K562 (cell line): Measurements from ENCODE around the gene ZBTB46. TPM values are rescaled to one million over a fixed set of nuclear protein-coding genes. Genes with fewer than 3 reads are reported as not detected.
A peak's percentile ranks its signal among the peaks of the same experiment; 100 is the strongest.

Source experiments
- BRD9 ChIP-seq: fragments of 450-650 bp; IDR thresholded peaks from 2 replicates; pipeline ENCODE4 v1.6.1; 2018; ENCODE audit warnings: low read depth; ENCODE audit not compliant: partially characterized antibody
- CHD2 ChIP-seq: IDR thresholded peaks from 2 replicates; pipeline ENCODE4 v1.6.1; 2011; ENCODE audit warnings: low read depth, low read length
- E4F1 ChIP-seq: fragments of 250-450 bp; sonication (Bioruptor Pico); IDR thresholded peaks from 2 replicates; pipeline ENCODE4 v1.5.0; 2021; ENCODE audit warnings: mild to moderate bottlenecking, borderline replicate concordance
- EGR1 ChIP-seq: fragments of 450-650 bp; conservative IDR thresholded peaks from 2 replicates; pipeline ENCODE4 v1.6.1; 2017; ENCODE audit warnings: mild to moderate bottlenecking
- FOXK2 ChIP-seq, 2 experiments: fragments of 450-650 bp; IDR thresholded peaks in 1 of 2; conservative IDR thresholded peaks in 1 of 2; 2 replicates each; pipeline ENCODE4 v1.6.1; 2016; ENCODE audit warnings: low read depth in 2 of 2, mild to moderate bottlenecking in 1 of 2
- GABPB2 ChIP-seq: fragments of 250-450 bp; sonication (Bioruptor Pico); conservative IDR thresholded peaks from 2 replicates; pipeline ENCODE4 v1.5.1; 2021; ENCODE audit warnings: mild to moderate bottlenecking
- NCOR1 ChIP-seq: fragments of 450-650 bp; IDR thresholded peaks from 2 replicates; pipeline ENCODE4 v1.6.1; 2016; ENCODE audit warnings: mild to moderate bottlenecking, moderate library complexity
- NUFIP1 ChIP-seq: fragments of 450-650 bp; IDR thresholded peaks from 2 replicates; pipeline ENCODE4 v1.6.1; 2018; ENCODE audit not compliant: partially characterized antibody
- PURB ChIP-seq: sonication (generic); formaldehyde crosslinking; IDR thresholded peaks from 2 replicates; pipeline ENCODE4 v1.9.0; 2021; ENCODE audit warnings: low read depth, mild to moderate bottlenecking, missing genetic modification reagents
- RAD51 ChIP-seq: fragments of 450-650 bp; IDR thresholded peaks from 2 replicates; pipeline ENCODE4 v1.7.1; 2016; ENCODE audit warnings: low read depth, mild to moderate bottlenecking, borderline replicate concordance
- RBM15 ChIP-seq: fragments of 200-400 bp; formaldehyde crosslinking; IDR thresholded peaks from 2 replicates; pipeline ENCODE4 v1.6.1; 2018; ENCODE audit warnings: mild to moderate bottlenecking, low read length, moderate library complexity; ENCODE audit not compliant: insufficient read depth
- RBM39 ChIP-seq: fragments of 200-400 bp; formaldehyde crosslinking; optimal IDR thresholded peaks from 2 replicates; pipeline ENCODE3; 2018; ENCODE audit warnings: low read depth, low read length
- SPI1 ChIP-seq: IDR thresholded peaks from 2 replicates; pipeline ENCODE4 v1.6.1; 2011; ENCODE audit warnings: low read depth, low read length, control low read depth, borderline replicate concordance
- THAP12 ChIP-seq: fragments of 250-450 bp; sonication (Bioruptor Pico); IDR thresholded peaks from 2 replicates; pipeline ENCODE4 v1.9.0; 2021; ENCODE audit warnings: mild to moderate bottlenecking, inconsistent platforms
- TSHZ1 ChIP-seq: fragments of 250-450 bp; sonication (Bioruptor Pico); IDR thresholded peaks from 2 replicates; pipeline ENCODE4 v1.4.0; 2020; ENCODE audit warnings: mild to moderate bottlenecking, moderate library complexity
- XRCC5 ChIP-seq: fragments of 200-400 bp; formaldehyde crosslinking; IDR thresholded peaks from 2 replicates; pipeline ENCODE4 v1.6.1; 2017; ENCODE audit warnings: low read depth, mild to moderate bottlenecking, low read length
- ZFP1 ChIP-seq: fragments of 450-650 bp; formaldehyde crosslinking; IDR thresholded peaks from 2 replicates; pipeline ENCODE4 v1.4.0; 2020; ENCODE audit warnings: mild to moderate bottlenecking, mixed read lengths
- ZFX ChIP-seq: sonication (generic); formaldehyde crosslinking; IDR thresholded peaks from 2 replicates; pipeline ENCODE4 v1.8.0; 2022; ENCODE audit warnings: mild to moderate bottlenecking, missing genetic modification reagents, moderate library complexity
- ZNF143 ChIP-seq: sonication (generic); formaldehyde crosslinking; IDR thresholded peaks from 2 replicates; pipeline ENCODE4 v1.9.0; 2022; ENCODE audit warnings: mild to moderate bottlenecking, missing genetic modification reagents
- polyA plus RNA-seq, 8 experiments: library from polyadenylated mRNA; depleted of rRNA in 4 of 8; stranded (reverse) in 5 of 8; unstranded in 3 of 8; fragments of >200 nt; fragmentation: Nextera tagmentation in 2 of 8; fragmentation: Illumina TruSeq in 1 of 8; extraction: Ambion mirVana in 2 of 8; extraction: Trizol in 1 of 8; gene quantifications; 2 replicates each; pipeline versions ENCODE4 v1.2.1 to v1.2.3, GENCODE V29; 2011 to 2014; ENCODE audit warnings: inconsistent platforms in 1 of 8, missing spikeins in 1 of 8
- total RNA-seq, 7 experiments: library from RNA; depleted of rRNA in 6 of 7; stranded (reverse); fragments of >200 nt in 6 of 7; fragmentation: Illumina TruSeq in 2 of 7; extraction: Trizol in 2 of 7; gene quantifications; 2 replicates each; pipeline versions ENCODE4 v1.2.1 to v1.2.3, GENCODE V29; 2011 to 2021; ENCODE audit warnings: low replicate concordance in 1 of 7

Gene ZBTB46
- total and polyA plus RNA-seq, 9 of the 15 experiments (the other 6 are each of a cell fraction or from before 2014, with no cell fraction given): 0.29 to 4.1 (median 1.1) TPM

- TF ChIP-seq FOXK2 (conservative IDR thresholded peaks at IDR 0.05 in 1 of 2, IDR thresholded peaks at IDR 0.05 in 1 of 2; ENCODE audit: low read depth in 2 of 2) (no peak), NCOR1 (no peak), BRD9 (no peak), ZNF143 (no peak), EGR1 (peak; percentile 86), PURB (CRISPR knock-in tag) (no peak), E4F1 (CRISPR knock-in tag) (no peak), ZFX (CRISPR knock-in tag) (no peak), GABPB2 (CRISPR knock-in tag) (no peak), THAP12 (CRISPR knock-in tag) (no peak), RBM15 (no peak), ZFP1 (no peak), SPI1 (no peak), RBM39 (no peak), TSHZ1 (CRISPR knock-in tag) (no peak), RAD51 (no peak), CHD2 (peak; percentile 58; the same call in 1 of the 2 replicates), NUFIP1 (no peak), XRCC5 (no peak)
These were observed 4.2 kb upstream of the ZBTB46 start (continued) for GRCh38 chr20:63835021-63835858.
